MCF 10A (cell line): Measurements from ENCODE around the gene FABP6. TPM values are rescaled to one million over a fixed set of nuclear protein-coding genes. Genes with fewer than 3 reads are reported as not detected.

ENCODE experiments used
- BruUV-seq: library from RNA; stranded (reverse); fragments of 400-500 nt; replicated peaks from 2 replicates; lab custom pipeline; 2021; lab: Mats Ljungman, UMichigan
- CTCF ChIA-PET: fragments of 300-600 bp; sonication (Branson Sonifier 250); formaldehyde crosslinking; extraction: SDS; loops from one replicate; lab custom pipeline; 2021; ENCODE audit warnings: antibody characterized with exemption, inconsistent platforms; lab: Yijun Ruan, JAX
- POLR2A ChIA-PET: fragments of 300-600, 350-650 bp; sonication (Branson Sonifier 250); formaldehyde crosslinking; extraction: SDS; loops from one replicate; lab custom pipeline; 2020; ENCODE audit warnings: antibody characterized with exemption, inconsistent platforms; lab: Yijun Ruan, JAX
- DNase-seq: peaks from one replicate; pipeline ENCODE4 v3.0.0-alpha.2; 2018; ENCODE audit not compliant: unreplicated experiment
- H3K27ac Mint-ChIP-seq: one replicate; pipeline ENCODE4 v1.8.0; 2022; ENCODE audit warnings: mild to moderate bottlenecking, low read depth, mixed read lengths; ENCODE audit not compliant: unreplicated experiment
- H3K27me3 Mint-ChIP-seq: one replicate; pipeline ENCODE4 v1.8.0; 2022; ENCODE audit warnings: mixed read lengths; ENCODE audit not compliant: insufficient read depth, unreplicated experiment
- H3K36me3 Mint-ChIP-seq: one replicate; pipeline ENCODE4 v1.8.0; 2022; ENCODE audit warnings: mild to moderate bottlenecking, moderate library complexity, mixed read lengths; ENCODE audit not compliant: insufficient read depth, unreplicated experiment
- H3K4me1 Mint-ChIP-seq: one replicate; pipeline ENCODE4 v1.8.0; 2022; ENCODE audit warnings: mixed read lengths; ENCODE audit not compliant: insufficient read depth, unreplicated experiment
- H3K4me3 Mint-ChIP-seq: one replicate; pipeline ENCODE4 v1.8.0; 2022; ENCODE audit warnings: mild to moderate bottlenecking, moderate library complexity, mixed read lengths; ENCODE audit not compliant: unreplicated experiment
- H3K9me3 Mint-ChIP-seq: one replicate; pipeline ENCODE4 v1.8.0; 2022; ENCODE audit warnings: mixed read lengths; ENCODE audit not compliant: unreplicated experiment
- intact Hi-C: fragments of 100-400 bp; cut with micrococcal nuclease; formaldehyde crosslinking; loops from 2 replicates; pipeline ENCODE4 v1.14.1; 2022
- total RNA-seq: library from RNA; stranded (reverse); gene quantifications from 2 replicates; pipeline ENCODE4 v1.2.3, GENCODE V29; 2022
- TF ChIP-seq, protein P1 (sequence below): fragments of 200-600 bp; IDR thresholded peaks from one replicate; pipeline ENCODE4 v1.8.0; 2022; ENCODE audit warnings: antibody characterized with exemption, mild to moderate bottlenecking; ENCODE audit not compliant: unreplicated experiment

The FABP6 gene
- total RNA-seq, 1 experiment from 2014 or later = not detected

DNA sequence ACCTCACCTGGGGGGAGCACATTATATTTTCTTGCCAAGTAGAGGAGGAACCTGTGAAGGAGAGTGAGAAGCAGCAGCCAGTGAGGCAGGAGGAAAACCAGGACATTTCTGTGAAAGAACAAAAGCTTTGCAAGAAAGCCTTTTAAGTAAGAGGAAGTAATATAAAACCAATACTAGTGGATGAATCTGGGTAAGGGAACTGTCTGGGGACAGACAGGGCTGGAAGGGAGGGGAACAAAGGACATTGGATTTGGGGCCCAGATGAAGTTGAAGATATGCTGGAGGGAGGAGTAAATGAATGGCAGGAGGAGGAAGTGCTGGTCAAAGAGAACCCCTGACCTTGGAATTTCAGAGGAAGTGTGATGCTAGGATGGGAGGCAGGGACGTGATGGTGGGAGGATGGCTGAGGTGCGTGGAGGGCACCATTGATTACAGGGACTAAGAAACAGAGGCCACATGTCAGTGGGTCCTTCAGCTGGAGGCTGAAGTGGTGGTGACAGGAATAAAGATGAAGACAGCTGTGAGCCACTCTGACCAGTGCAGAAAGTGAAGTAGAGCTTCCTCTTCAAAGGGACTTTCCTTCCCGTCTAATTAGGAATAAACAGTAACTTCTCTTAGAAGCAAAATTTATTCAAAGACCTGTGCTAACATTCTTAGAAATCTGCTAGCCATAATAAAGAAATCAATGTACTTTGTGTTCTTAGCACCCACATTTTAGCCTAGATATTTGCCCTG, 43.5 kb upstream of the FABP6 start:
- H3K4me3 Mint-ChIP-seq = no peak overlapping the region
- no peaks in the 10 kb centered on the region for H3K27me3 Mint-ChIP-seq
- H3K27ac Mint-ChIP-seq = no peak overlapping the region
- peaks cover 19% of the 10 kb centered on the region for H3K9me3 Mint-ChIP-seq
- DNase-seq = no peak
- TF ChIP-seq, protein P1, sequence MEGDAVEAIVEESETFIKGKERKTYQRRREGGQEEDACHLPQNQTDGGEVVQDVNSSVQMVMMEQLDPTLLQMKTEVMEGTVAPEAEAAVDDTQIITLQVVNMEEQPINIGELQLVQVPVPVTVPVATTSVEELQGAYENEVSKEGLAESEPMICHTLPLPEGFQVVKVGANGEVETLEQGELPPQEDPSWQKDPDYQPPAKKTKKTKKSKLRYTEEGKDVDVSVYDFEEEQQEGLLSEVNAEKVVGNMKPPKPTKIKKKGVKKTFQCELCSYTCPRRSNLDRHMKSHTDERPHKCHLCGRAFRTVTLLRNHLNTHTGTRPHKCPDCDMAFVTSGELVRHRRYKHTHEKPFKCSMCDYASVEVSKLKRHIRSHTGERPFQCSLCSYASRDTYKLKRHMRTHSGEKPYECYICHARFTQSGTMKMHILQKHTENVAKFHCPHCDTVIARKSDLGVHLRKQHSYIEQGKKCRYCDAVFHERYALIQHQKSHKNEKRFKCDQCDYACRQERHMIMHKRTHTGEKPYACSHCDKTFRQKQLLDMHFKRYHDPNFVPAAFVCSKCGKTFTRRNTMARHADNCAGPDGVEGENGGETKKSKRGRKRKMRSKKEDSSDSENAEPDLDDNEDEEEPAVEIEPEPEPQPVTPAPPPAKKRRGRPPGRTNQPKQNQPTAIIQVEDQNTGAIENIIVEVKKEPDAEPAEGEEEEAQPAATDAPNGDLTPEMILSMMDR = no peak
- CTCF ChIA-PET = interaction anchor here (0.6 to 1.2 kb wide), 5 partner anchors 13 to 121 kb away, joined by 3 to 7 read pairs (median 4); no protein-coding TSS in a partner anchor
- H3K36me3 Mint-ChIP-seq = peaks cover 6% of the 10 kb centered on the region
- intact Hi-C loops = no loop called here
- H3K4me1 Mint-ChIP-seq = peaks cover 7% of the 10 kb centered on the region
- BruUV-seq = no TSS peak
- POLR2A ChIA-PET = no interaction called here

DNA sequence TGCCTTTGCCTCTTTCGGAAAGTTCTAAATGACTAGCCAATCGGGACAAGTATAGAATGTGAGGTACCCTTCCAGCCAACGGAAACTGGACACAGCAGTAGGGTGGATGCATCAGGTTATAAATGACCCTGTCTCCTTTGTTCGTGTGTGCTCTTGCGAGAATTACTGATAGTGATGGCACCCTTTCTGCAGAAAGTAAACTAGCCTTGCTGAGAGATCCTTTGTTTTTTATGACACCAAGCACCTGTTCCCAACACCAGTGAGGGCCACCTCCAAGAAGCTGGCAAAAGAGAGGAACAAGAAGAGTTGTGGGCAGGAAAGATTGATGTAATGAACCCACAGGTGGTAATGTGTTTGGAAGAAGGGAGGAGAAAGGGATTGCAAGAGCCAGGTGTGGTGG, 42.8 kb upstream of the FABP6 start:
- Mint-ChIP-seq H3K9me3 (peaks cover 19% of the 10 kb centered on the region), H3K4me1 (peaks cover 7% of the 10 kb centered on the region), H3K4me3 (no peak overlapping the region), H3K27me3 (no peaks in the 10 kb centered on the region), H3K36me3 (peaks cover 6% of the 10 kb centered on the region), H3K27ac (no peak overlapping the region)
- DNase-seq = no peak
- no TSS peak for BruUV-seq
- CTCF ChIA-PET = interaction anchor here (0.6 to 1.3 kb wide), 8 partner anchors 11 to 159 kb away, joined by 3 to 7 read pairs (median 4); no protein-coding TSS in a partner anchor
- intact Hi-C loops = no loop called here
- TF ChIP-seq, protein P1 = no peak
- POLR2A ChIA-PET = no interaction called here

DNA sequence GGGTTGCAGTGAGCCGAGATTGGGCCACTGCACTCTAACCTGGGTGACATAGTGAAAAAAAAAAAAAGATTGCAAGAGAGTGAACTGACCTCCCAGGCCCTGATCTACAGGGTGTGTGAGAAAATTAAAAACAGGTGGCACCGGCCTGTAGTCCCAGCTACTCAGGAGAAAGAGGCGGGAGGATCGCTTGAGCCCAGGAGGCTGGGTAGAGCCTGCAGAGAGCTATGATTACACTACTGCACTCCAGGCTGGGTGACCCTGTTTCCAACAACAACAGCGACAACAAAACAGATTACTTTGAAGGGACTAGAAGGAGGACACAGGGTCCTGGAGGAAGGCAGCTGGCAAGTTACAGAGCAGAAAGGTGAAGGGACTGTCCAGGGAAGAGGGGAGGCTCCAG, 42.2 kb upstream of the FABP6 start:
- no peak overlapping the region for H3K4me3 Mint-ChIP-seq
- CTCF ChIA-PET = interaction anchor here (0.9 to 3.6 kb wide), 9 partner anchors 9 to 158 kb away, joined by 3 to 16 read pairs (median 4); no protein-coding TSS in a partner anchor
- no peak overlapping the region for H3K27ac Mint-ChIP-seq
- H3K27me3 Mint-ChIP-seq = no peaks in the 10 kb centered on the region
- H3K36me3 Mint-ChIP-seq = peaks cover 6% of the 10 kb centered on the region
- BruUV-seq = no TSS peak
- POLR2A ChIA-PET = interaction anchor here (0.6 kb wide), 1 partner anchor 190 kb away, joined by 3 read pairs; no protein-coding TSS in a partner anchor
- peaks cover 7% of the 10 kb centered on the region for H3K4me1 Mint-ChIP-seq
- DNase-seq = no peak
- intact Hi-C loops = no loop called here
- TF ChIP-seq, protein P1 = no peak
- H3K9me3 Mint-ChIP-seq = peaks cover 19% of the 10 kb centered on the region

GRCh38 chr5:160188141-160189015, 40.9 kb upstream of the FABP6 start:
- Mint-ChIP-seq H3K4me1 (peaks cover under 1% of the 10 kb centered on the region), H3K9me3 (peaks cover 19% of the 10 kb centered on the region), H3K27me3 (no peaks in the 10 kb centered on the region), H3K4me3 (no peak overlapping the region), H3K27ac (no peak overlapping the region), H3K36me3 (peaks cover 6% of the 10 kb centered on the region)
- TF ChIP-seq, protein P1 = no peak
- DNase-seq = no peak
- ChIA-PET POLR2A (interaction anchor here (0.6 kb wide), 2 partner anchors 14 to 95 kb away, joined by 3 to 4 read pairs; no protein-coding TSS in a partner anchor), CTCF (interaction anchor here (0.6 to 3.6 kb wide), 6 partner anchors 8 to 154 kb away, joined by 3 to 16 read pairs (median 4); no protein-coding TSS in a partner anchor)
- no TSS peak for BruUV-seq
- intact Hi-C loops = no loop called here
